Measurements from ENCODE around the gene JMY.

The JMY gene

GRCh38 chr5:79295029-79295428 is 59.1 kb downstream of the JMY start:
- no peak for DNase-seq

- DNase-seq = no peak
These were observed 61.7 kb downstream of the JMY start for GRCh38 chr5:79297661-79298060.

DNA sequence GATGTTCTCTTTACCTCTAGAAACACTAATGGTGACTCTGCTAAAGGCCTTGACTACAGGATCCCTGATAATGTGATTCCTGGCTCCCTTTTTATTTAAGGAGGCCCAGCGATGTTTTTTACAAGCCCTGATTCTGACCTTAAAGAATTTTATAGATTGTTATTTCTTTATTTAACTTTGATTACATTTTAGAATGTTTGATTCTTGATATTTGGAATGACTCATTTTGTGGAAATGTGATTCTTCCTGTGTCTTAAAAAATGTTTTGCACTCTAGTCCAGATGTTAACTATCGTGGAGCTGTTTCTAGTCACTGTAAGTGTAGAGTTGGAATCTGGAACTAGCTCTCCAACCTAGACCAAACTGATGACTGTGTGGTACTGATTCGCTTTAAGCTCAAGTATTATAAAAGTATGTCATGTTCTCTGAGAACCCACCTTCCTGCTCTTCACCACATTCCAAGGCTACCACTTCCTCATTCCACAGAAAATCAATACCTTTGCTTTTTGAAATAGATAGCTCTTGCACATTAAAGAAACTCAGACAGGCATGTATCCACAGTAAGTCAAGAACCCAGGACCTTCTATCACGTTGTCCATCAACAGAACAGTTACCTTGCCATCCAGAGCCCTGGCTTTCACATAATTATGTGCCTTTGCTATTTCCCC is 65.2 kb downstream of the JMY start:
- no peak for DNase-seq

DNA sequence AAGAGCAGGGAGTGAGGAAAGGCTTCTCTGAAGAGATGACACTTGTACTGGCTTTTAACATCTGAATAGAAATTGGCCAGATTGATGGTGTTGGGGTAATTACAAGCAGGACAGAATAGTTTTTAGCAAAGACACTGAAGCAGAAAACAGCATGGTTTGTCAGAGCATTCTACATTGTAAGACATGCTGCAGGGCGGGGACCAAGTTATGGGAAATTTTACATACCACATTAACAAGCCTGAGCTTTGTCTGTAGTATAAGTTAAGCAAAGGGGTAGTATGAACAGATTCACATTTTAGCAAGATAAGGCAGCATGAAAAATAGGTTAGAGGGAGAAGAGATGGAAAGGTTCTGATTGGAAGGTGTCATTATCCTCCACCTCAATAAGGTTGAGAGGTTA is 66.5 kb downstream of the JMY start:
- no peak for DNase-seq

DNA sequence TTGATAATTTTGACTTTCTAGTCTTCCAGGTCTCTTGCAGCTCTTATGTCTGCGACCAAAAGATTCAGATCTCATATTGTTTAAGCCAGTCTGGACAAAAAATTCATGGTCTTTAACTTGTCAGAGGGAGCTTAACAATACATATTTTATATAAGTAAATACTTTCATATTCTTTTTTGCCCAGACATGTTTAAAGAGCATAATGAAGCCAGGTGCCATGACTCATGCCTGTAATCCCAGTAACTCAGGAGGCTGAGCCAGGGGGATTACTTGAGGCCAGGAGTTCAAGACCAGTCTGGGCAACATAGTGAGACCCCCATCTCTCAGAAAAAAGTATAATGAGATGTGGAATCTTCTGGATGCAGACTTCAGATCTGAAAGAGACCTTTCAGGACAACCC is 69.8 kb downstream of the JMY start:
- no peak for DNase-seq

GRCh38 chr5:79318935-79319614 is 83.1 kb downstream of the JMY start:
- DNase-seq = no peak

DNA sequence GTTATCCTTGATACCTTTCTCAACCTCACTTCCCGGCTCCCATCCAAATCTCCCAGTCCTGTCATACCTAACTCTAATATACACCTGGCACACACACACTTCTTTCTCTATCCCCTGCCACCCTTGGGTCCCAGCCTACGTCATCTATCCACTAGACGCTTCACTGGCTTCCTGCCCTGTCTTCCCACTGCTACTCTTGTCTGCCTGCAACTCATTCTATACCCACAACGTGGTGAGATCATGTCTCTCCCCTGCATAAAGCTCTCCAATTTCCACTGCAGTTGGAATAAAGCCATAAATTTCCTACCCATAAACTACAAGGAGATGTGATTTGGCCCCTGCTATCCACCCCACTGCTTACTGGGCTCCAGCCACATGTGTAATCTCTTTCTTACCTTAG is 93.5 kb downstream of the JMY start:
- DNase-seq = no peak

DNA sequence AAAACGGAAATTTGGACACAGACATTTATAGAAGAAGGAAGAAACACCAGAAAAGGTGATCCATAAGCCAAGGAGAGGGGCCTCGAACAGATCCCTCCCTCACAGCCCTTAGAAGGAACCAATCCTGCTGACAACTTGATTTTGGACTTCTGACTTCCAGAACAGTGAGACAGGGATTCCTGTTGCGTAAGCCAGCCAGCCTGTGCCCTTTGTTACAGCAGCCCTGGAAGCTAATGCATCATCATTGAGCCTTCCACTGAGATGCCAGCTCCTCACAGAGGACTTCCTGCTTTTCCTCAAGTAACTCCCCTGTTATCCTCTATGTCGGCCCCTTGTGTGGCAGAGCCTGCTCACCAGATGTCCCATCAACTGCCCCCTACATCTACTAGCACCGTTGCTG is 94.1 kb downstream of the JMY start:
- DNase-seq = no peak

DNA sequence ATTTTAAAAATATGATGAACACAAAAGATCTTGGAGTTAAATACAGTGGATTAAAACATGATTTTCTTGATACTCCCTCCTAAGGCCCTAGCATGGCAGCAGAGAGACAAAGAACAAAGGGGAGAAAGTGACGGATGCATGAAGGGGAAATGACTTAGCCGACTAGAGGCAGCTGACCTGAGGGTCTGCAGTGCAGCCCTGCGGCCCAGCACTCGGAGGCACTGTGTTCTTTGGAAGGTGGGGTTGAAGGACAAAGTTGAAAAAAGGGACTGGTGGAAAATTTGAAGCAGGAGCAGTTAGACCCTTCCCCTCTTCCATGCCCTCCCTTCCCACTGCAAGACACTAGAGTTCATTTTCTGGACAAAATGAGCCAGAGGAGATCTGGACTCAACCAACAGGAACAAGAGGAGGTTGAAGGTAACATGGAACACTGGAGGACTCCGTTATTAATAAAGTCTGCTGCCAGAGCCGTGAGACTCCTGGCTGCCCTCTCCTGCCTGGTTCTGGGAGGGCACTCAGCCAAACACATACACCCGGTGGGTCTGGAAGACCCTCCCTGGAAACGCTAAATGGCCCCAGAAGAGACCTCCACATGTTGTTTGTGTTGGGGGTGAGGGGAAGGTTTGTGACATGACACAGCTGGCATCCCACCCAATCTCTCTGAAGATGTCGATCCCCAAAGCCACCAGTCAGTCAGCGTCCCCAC is 98.1 kb downstream of the JMY start:
- DNase-seq = no peak

GRCh38 chr5:79346420-79346824 is 110.5 kb downstream of the JMY start:
- no peak for DNase-seq

GRCh38 chr5:79349047-79349446 is 113.1 kb downstream of the JMY start:
- DNase-seq = no peak

GRCh38 chr5:79349881-79350280 is 114.0 kb downstream of the JMY start:
- DNase-seq = no peak

DNA sequence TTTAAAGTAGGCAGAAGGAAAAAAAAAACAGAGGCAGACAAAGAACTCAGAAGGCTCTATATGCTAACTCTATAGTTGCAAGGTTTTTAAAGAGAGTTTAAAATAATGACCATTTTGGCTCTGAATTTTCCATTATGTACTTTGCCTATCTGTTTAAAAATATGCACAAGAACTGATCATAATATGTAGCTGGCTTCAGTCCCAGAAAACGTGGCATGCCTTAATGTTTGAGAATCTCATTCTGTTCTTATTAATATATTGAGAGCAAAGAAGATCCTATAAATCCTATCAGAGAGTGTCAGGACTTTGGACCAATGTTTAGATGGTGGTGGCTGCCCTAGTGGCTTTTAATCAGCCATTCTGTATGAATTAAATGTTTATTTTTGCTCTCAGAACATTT is 121.5 kb downstream of the JMY start:
- DNase-seq = no peak

All from CD4-positive, alpha-beta T cell treated with Interferon alpha-2 for 1 hour (primary cell).